ENCODE measurements around the gene IGSF21. TPM values are rescaled to one million over a fixed set of nuclear protein-coding genes. Genes with fewer than 3 reads are reported as not detected.

IGSF21 gene
- total RNA-seq, 4 donors from 2014 or later, result 0.31 to 3.5 (median 1.7) TPM

GRCh38 chr1:18401921-18402320 is 294.3 kb downstream of the IGSF21 start:
- TF ChIP-seq EP300 (IDR thresholded peaks at IDR 0.05) (no peak), POLR2AphosphoS5 (IDR thresholded peaks at IDR 0.05) (no peak), CTCF (IDR thresholded peaks at IDR 0.05) (no peak), POLR2A (IDR thresholded peaks at IDR 0.05) (no peak)
- peaks cover 88% of the 10 kb centered on the region for H3K27me3 ChIP-seq
- no peak overlapping the region for H3K4me3 ChIP-seq
- H3K27ac ChIP-seq, result no peak overlapping the region
- H3K9me3 ChIP-seq, result peaks cover 0 to 18% (median 0%) of the 10 kb centered on the region in 3 donors
- H3K4me1 ChIP-seq, result no peaks in the 10 kb centered on the region
- ATAC-seq, result no peak
- 83% methylated on average over 1 of the region's 3 CpGs; no CpG with 5 or more reads in 1 of the 2 donors for WGBS, 2 donors (ENCODE audit: low coverage in 1 of 2)
- no peaks in the 10 kb centered on the region for H3K36me3 ChIP-seq

- peaks cover 79% of the 10 kb centered on the region for H3K27me3 ChIP-seq
- TF ChIP-seq POLR2AphosphoS5 (IDR thresholded peaks at IDR 0.05), result no peak
- TF ChIP-seq CTCF (IDR thresholded peaks at IDR 0.05), result no peak
- no peak for TF ChIP-seq POLR2A (IDR thresholded peaks at IDR 0.05)
- no peak for TF ChIP-seq EP300 (IDR thresholded peaks at IDR 0.05)
- no peaks in the 10 kb centered on the region for H3K36me3 ChIP-seq
- no peak for ATAC-seq
- no peaks in the 10 kb centered on the region for H3K4me1 ChIP-seq
- peaks cover 0 to 18% (median 0%) of the 10 kb centered on the region in 3 donors for H3K9me3 ChIP-seq
- no peak overlapping the region for H3K27ac ChIP-seq
- no peak overlapping the region for H3K4me3 ChIP-seq
- 80 to 100% methylated on average over 1 to 2 of the region's 3 CpGs for WGBS, 2 donors (ENCODE audit: low coverage in 1 of 2)
These were observed 296.9 kb downstream of the IGSF21 start for GRCh38 chr1:18404460-18404859.

- Histone ChIP-seq H3K9me3 (peaks cover 0 to 43% (median 0%) of the 10 kb centered on the region in 3 donors), H3K4me3 (no peak overlapping the region), H3K27me3 (peaks cover 67% of the 10 kb centered on the region), H3K4me1 (no peaks in the 10 kb centered on the region), H3K36me3 (no peaks in the 10 kb centered on the region), H3K27ac (no peak overlapping the region)
- ATAC-seq, result no peak
- TF ChIP-seq CTCF (IDR thresholded peaks at IDR 0.05) (no peak), EP300 (IDR thresholded peaks at IDR 0.05) (no peak), POLR2A (IDR thresholded peaks at IDR 0.05) (no peak), POLR2AphosphoS5 (IDR thresholded peaks at IDR 0.05) (no peak)
- WGBS, 2 donors (ENCODE audit: low coverage in 1 of 2), result 75 to 81% methylated on average over 9 to 21 of the region's 26 CpGs
These were observed 299.8 kb downstream of the IGSF21 start for GRCh38 chr1:18407166-18408045.

- WGBS, 2 donors (ENCODE audit: low coverage in 1 of 2), result 69% methylated on average over 9 of the region's 12 CpGs; no CpG with 5 or more reads in 1 of the 2 donors
- no peaks in the 10 kb centered on the region for H3K36me3 ChIP-seq
- no peaks in the 10 kb centered on the region for H3K4me1 ChIP-seq
- no peak for ATAC-seq
- H3K9me3 ChIP-seq, result peaks cover 0 to 50% (median 0%) of the 10 kb centered on the region in 3 donors
- peaks cover 67% of the 10 kb centered on the region for H3K27me3 ChIP-seq
- H3K27ac ChIP-seq, result no peak overlapping the region
- no peak for TF ChIP-seq POLR2AphosphoS5 (IDR thresholded peaks at IDR 0.05)
- TF ChIP-seq POLR2A (IDR thresholded peaks at IDR 0.05), result no peak
- TF ChIP-seq EP300 (IDR thresholded peaks at IDR 0.05), result no peak
- no peak for TF ChIP-seq CTCF (IDR thresholded peaks at IDR 0.05)
- no peak overlapping the region for H3K4me3 ChIP-seq
These were observed 301.2 kb downstream of the IGSF21 start for GRCh38 chr1:18408656-18409370.

All from gastroesophageal sphincter (tissue), 4 donors.